NOMO-1 treated with dmso at 0.1 percent for 144 hours (cell line): ENCODE measurements around the gene SERAC1.

Experiments
- DNase-seq: peaks from one replicate; lab custom pipeline; 2025; ENCODE audit not compliant: unreplicated experiment; lab: John Stamatoyannopoulos, UW

SERAC1 gene

GRCh38 chr6:158081657-158081935 lies 86.5 kb downstream of the SERAC1 start:
- DNase-seq = peak; percentile 18

- DNase-seq = no peak
Measured at GRCh38 chr6:158080849-158081656, 87.0 kb downstream of the SERAC1 start.

GRCh38 chr6:158078320-158078719 lies 89.7 kb downstream of the SERAC1 start:
- no peak for DNase-seq

GRCh38 chr6:158077676-158078075 lies 90.4 kb downstream of the SERAC1 start:
- no peak for DNase-seq

- no peak for DNase-seq
Measured at GRCh38 chr6:158076548-158076947, 91.5 kb downstream of the SERAC1 start.

- no peak for DNase-seq
Measured at GRCh38 chr6:158073776-158074175, 94.3 kb downstream of the SERAC1 start.

GRCh38 chr6:158072083-158072721 lies 95.9 kb downstream of the SERAC1 start:
- peak; percentile 38 for DNase-seq

GRCh38 chr6:158071121-158072082 lies 96.7 kb downstream of the SERAC1 start:
- DNase-seq = no peak

GRCh38 chr6:158070513-158070912 lies 97.5 kb downstream of the SERAC1 start:
- DNase-seq = no peak

- no peak for DNase-seq
Measured at GRCh38 chr6:158069800-158070195, 98.3 kb downstream of the SERAC1 start.

GRCh38 chr6:158068893-158069799 lies 98.9 kb downstream of the SERAC1 start:
- DNase-seq = no peak

GRCh38 chr6:158068156-158068892 lies 99.7 kb downstream of the SERAC1 start:
- DNase-seq = no peak

- no peak for DNase-seq
Measured at GRCh38 chr6:158067436-158068015, 100.5 kb downstream of the SERAC1 start.

GRCh38 chr6:158066136-158066781 lies 101.8 kb downstream of the SERAC1 start:
- no peak for DNase-seq

GRCh38 chr6:158064725-158065251 lies 103.3 kb downstream of the SERAC1 start:
- no peak for DNase-seq

GRCh38 chr6:158063736-158064135 lies 104.3 kb downstream of the SERAC1 start:
- DNase-seq = no peak

- DNase-seq = no peak
Measured at GRCh38 chr6:158061709-158062461, 106.2 kb downstream of the SERAC1 start.

GRCh38 chr6:158061361-158061708 lies 106.7 kb downstream of the SERAC1 start:
- DNase-seq = no peak
